ENCODE results near the gene OTUD3. TPM values are rescaled to one million over a fixed set of nuclear protein-coding genes. Genes with fewer than 3 reads are reported as not detected.

OTUD3 gene
- total RNA-seq, 4 donors from 2014 or later = 5.1 to 14.9 (median 6.3) TPM

DNA sequence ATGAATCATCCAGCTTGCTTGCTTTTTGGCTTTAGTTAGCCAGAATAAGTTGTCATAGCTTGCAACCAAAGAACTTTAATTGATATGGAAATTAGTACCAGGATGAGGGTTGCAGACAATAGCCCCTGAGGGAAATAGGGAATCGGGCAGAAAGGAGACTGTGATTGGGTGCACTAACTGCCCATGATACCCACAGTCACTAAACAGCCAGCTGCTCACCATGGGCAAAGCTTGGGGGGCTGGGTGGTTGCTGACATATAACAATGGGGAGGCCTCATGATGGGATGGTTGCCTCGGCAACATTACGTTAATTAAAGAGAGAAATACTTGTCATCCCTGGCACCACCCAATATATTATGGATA, 59.0 kb downstream of the OTUD3 start:
- TF ChIP-seq POLR2A (IDR thresholded peaks at IDR 0.05; ENCODE audit: low read depth) (no peak), EP300 (IDR thresholded peaks at IDR 0.05) (no peak), POLR2AphosphoS5 (IDR thresholded peaks at IDR 0.05) (no peak)
- TF ChIP-seq, protein P1, sequence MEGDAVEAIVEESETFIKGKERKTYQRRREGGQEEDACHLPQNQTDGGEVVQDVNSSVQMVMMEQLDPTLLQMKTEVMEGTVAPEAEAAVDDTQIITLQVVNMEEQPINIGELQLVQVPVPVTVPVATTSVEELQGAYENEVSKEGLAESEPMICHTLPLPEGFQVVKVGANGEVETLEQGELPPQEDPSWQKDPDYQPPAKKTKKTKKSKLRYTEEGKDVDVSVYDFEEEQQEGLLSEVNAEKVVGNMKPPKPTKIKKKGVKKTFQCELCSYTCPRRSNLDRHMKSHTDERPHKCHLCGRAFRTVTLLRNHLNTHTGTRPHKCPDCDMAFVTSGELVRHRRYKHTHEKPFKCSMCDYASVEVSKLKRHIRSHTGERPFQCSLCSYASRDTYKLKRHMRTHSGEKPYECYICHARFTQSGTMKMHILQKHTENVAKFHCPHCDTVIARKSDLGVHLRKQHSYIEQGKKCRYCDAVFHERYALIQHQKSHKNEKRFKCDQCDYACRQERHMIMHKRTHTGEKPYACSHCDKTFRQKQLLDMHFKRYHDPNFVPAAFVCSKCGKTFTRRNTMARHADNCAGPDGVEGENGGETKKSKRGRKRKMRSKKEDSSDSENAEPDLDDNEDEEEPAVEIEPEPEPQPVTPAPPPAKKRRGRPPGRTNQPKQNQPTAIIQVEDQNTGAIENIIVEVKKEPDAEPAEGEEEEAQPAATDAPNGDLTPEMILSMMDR (IDR thresholded peaks at IDR 0.05) = no peak
- no peaks in the 10 kb centered on the region for H3K36me3 ChIP-seq
- H3K4me3 ChIP-seq = no peak overlapping the region
- intact Hi-C loops (cut with DNase I) = no loop called here
- no peaks in the 10 kb centered on the region for H3K27me3 ChIP-seq
- no peaks in the 10 kb centered on the region for H3K9me3 ChIP-seq
- no peak overlapping the region for H3K27ac ChIP-seq (replicated peaks in 1 of 4)
- WGBS = 98% methylated on average over 3 of the region's 3 CpGs
- no peaks in the 10 kb centered on the region for H3K4me1 ChIP-seq
- no peak for DNase-seq (ENCODE audit: extremely low spot score)

DNA sequence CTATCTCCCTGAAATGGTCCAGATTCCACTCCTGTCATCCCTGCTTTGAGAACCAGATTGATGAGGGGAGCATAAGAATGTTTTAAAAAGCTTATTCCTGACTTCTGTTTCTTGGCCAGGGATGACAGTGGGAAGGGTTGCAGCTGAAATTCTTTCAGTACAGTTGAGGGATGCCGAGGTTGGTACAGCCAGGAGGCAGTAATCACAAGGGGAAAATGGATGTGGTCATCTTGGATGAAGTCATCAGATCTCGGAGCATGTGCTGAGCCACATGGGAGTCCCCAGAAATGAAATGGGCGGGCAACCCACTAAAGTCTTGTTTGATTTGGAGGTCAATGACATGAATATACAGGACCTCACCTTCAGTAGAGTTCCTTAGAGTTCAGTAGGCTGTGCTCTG, 59.9 kb downstream of the OTUD3 start:
- TF ChIP-seq, protein P1 (IDR thresholded peaks at IDR 0.05) = no peak
- TF ChIP-seq POLR2A (IDR thresholded peaks at IDR 0.05; ENCODE audit: low read depth) = no peak
- no peak for TF ChIP-seq POLR2AphosphoS5 (IDR thresholded peaks at IDR 0.05)
- TF ChIP-seq EP300 (IDR thresholded peaks at IDR 0.05) = no peak
- no peak for DNase-seq (ENCODE audit: extremely low spot score)
- H3K36me3 ChIP-seq = no peaks in the 10 kb centered on the region
- no peak overlapping the region for H3K4me3 ChIP-seq
- no peak overlapping the region for H3K27ac ChIP-seq (replicated peaks in 1 of 4)
- intact Hi-C loops (cut with DNase I) = no loop called here
- H3K4me1 ChIP-seq = no peaks in the 10 kb centered on the region
- 63% methylated on average over 3 of the region's 3 CpGs for WGBS
- no peaks in the 10 kb centered on the region for H3K27me3 ChIP-seq
- H3K9me3 ChIP-seq = no peaks in the 10 kb centered on the region

DNA sequence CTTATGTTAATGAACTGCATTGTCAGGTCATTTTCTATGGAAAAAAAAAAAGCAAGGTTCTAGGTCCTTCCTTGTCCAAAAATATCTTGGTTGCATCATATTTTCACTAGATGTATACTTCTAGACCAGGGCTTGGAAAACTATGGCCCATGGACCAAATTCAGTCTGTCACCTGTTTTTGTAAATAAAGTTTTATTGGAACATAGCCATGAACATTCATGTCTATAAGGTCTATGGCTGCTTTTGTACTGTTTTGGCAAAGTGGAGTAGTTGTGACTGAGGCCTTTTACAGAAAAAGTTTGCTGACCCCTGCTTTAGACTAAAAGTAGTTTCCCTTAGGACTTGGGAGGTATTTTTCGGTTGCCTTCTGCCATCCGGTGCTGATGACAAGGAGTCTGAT, 60.5 kb downstream of the OTUD3 start:
- WGBS = 93% methylated on average over 2 of the region's 2 CpGs
- Histone ChIP-seq H3K36me3 (no peaks in the 10 kb centered on the region), H3K9me3 (no peaks in the 10 kb centered on the region), H3K27ac (replicated peaks in 1 of 4) (no peak overlapping the region), H3K27me3 (no peaks in the 10 kb centered on the region), H3K4me1 (no peaks in the 10 kb centered on the region), H3K4me3 (no peak overlapping the region)
- no peak for DNase-seq (ENCODE audit: extremely low spot score)
- TF ChIP-seq POLR2A (IDR thresholded peaks at IDR 0.05; ENCODE audit: low read depth) = no peak
- no peak for TF ChIP-seq EP300 (IDR thresholded peaks at IDR 0.05)
- TF ChIP-seq, protein P1 (IDR thresholded peaks at IDR 0.05) = no peak
- no peak for TF ChIP-seq POLR2AphosphoS5 (IDR thresholded peaks at IDR 0.05)
- intact Hi-C loops (cut with DNase I) = no loop called here

DNA sequence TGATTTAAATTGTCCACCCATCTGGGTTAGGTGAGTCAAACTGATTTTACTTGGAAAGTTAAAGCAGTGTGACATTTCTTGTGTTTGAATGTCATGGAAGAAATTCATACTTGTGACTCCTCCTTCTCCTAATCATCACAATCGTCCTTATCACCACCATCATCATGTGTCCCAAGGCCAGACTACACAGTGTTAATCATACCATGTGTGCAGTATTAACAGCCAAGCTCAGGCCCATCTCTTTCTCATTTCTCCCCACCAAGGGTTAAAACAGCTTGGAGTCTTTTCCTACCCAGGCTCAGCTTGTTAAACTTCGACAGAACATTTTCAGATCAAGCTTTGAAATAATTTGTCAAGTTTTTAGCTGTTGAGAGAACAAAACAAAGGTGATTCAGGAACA, 63.7 kb downstream of the OTUD3 start:
- no peak for TF ChIP-seq EP300 (IDR thresholded peaks at IDR 0.05)
- H3K27ac ChIP-seq (replicated peaks in 1 of 4) = no peak overlapping the region
- intact Hi-C loops (cut with DNase I) = no loop called here
- no peak overlapping the region for H3K4me3 ChIP-seq
- no peaks in the 10 kb centered on the region for H3K4me1 ChIP-seq
- no peaks in the 10 kb centered on the region for H3K36me3 ChIP-seq
- H3K9me3 ChIP-seq = no peaks in the 10 kb centered on the region
- no peak for DNase-seq (ENCODE audit: extremely low spot score)
- no peaks in the 10 kb centered on the region for H3K27me3 ChIP-seq
- 29% methylated on average over 2 of the region's 2 CpGs for WGBS

DNA sequence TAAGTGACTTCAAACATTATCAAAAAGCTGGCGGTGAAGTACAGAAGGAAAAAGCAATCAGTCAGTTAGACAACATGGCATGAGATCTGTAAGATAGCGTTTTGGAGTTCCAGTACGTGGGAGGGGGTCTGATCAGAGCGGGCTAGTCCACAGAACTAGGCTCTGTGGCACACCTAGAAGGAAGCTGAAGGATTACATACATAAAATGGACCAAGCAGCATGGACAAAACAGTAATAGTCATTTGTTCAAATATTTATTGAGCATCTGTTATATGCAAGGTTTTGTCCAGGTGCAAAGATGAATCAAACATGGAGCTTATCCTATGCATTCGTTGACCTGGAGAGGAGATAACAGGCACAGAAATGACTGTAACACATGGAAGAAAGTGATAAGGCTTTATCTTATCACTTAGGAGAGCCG, 64.1 kb downstream of the OTUD3 start:
- H3K27ac ChIP-seq (replicated peaks in 1 of 4) = no peak overlapping the region
- H3K4me3 ChIP-seq = no peak overlapping the region
- TF ChIP-seq POLR2A (IDR thresholded peaks at IDR 0.05; ENCODE audit: low read depth) = no peak
- no peak for TF ChIP-seq POLR2AphosphoS5 (IDR thresholded peaks at IDR 0.05)
- TF ChIP-seq, protein P1 (IDR thresholded peaks at IDR 0.05) = no peak
- no peak for TF ChIP-seq EP300 (IDR thresholded peaks at IDR 0.05)
- no peaks in the 10 kb centered on the region for H3K36me3 ChIP-seq
- H3K9me3 ChIP-seq = no peaks in the 10 kb centered on the region
- H3K4me1 ChIP-seq = no peaks in the 10 kb centered on the region
- no peak for DNase-seq (ENCODE audit: extremely low spot score)
- WGBS = 58% methylated on average over 6 of the region's 6 CpGs
- intact Hi-C loops (cut with DNase I) = no loop called here
- no peaks in the 10 kb centered on the region for H3K27me3 ChIP-seq
